GM12878 (cell line): ENCODE measurements around the gene MAPK1IP1L.

Experiments
- CBFB ChIP-seq: IDR thresholded peaks from 2 replicates; pipeline ENCODE4 v1.6.1; 2016; ENCODE audit warnings: antibody characterized with exemption, low read depth
- SMAD1 ChIP-seq: fragments of 450-650 bp; IDR thresholded peaks from 2 replicates; pipeline ENCODE4 v1.6.1; 2018; ENCODE audit warnings: mild to moderate bottlenecking, low read depth; ENCODE audit not compliant: partially characterized antibody

DNA sequence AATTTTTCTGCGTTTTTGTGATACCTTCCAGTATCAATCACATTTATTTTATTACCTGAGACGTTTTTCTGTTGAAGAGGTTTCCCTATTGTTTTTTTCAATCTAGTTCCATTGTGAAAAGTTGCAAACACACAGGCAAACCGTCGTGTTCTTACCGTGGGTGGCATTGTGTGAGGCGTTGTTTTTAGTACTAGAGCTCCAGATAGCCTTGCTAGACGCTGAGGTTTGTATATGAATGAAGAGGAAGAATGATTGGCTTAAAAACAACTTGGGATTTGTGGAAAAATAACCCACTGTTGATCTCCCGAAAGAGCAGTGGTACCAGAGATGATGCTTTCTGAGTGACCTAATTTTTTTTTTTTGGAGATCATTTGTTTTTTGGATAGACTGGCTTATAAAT, 23.4 kb upstream of the MAPK1IP1L start:
- TF ChIP-seq SMAD1 (no peak), CBFB (no peak)
